DMS114 treated with DMSO at 0.1 percent for 48 hours (cell line): ENCODE data around the gene ZNF652.
A peak's percentile ranks its signal among the peaks of the same experiment; 100 is the strongest.
"Not testable (repeated sequence)": the region's sequence is repeated elsewhere in the genome, so short reads cannot be mapped to it uniquely, and the experiment has no call there.

Experiments used
- DNase-seq: peaks from one replicate; lab custom pipeline; 2025; ENCODE audit not compliant: unreplicated experiment; lab: John Stamatoyannopoulos, UW

ZNF652 gene

DNA sequence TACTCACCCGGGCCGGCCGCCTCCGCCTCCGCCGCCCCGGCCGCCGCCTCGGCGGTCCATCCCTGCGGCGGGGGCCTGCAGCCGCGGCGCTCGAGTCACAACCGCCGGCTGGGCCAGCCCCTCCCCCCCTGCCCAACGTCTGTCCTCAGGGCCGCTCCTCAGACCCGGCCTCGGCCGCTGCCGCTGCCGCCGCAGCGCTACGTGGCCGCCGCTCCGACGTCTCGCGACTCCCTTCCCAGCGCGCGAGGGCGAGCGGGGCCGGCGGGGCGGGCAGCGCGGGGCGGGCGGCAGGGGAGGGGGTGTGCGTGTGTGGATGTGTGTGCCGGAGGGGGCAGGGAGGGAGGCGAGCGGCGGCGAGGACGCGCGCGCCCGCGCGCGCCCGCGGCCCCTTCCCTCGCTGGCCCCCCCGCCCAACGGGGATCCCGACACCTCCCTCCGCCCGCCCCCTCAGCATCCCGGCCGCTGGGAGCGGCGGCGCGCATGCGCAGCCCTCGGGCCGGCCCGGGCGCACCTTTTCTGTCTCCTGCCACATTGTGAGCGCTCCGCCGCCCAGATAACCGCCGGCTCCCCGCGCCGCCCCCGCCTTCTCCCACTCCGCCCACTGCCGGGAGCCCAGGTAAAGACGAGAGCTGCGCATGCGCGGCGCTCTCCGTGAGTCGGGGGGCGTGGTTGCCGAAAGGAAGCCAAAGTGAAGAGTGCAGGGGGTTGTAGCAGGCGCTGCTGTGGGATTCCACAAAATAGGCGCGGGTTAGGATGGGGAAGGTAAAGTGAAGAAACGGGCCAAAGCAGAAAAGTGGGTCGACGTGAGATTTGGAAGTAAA is at the start of gene ZNF652:
ZNF652 (minus strand) TSS at position 349 of the 821 bp plus-strand sequence. CDS start 44,525 bp downstream, outside the sequence.
- peak; percentile 63 for DNase-seq

DNA sequence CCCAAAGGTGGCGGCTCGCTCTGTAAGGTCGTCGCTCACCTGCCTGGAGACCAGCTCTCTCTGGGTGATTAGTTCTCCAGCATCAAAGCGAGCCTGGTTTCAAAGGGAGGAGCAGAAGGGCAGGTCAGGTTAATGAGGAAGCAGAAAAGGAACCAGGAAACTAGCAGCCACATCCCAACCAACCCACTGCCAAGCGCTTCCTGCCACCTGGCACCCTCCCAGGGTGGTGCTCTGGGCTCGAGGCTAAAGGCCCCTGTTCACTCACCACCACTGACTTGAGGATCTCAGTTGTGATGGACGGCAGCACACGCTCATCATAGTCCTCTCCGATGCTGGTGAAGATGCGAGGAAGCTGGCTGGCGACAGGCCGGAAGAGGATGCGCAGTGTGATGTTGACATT is 47.0 kb upstream of the ZNF652 start:
- no peak for DNase-seq

DNA sequence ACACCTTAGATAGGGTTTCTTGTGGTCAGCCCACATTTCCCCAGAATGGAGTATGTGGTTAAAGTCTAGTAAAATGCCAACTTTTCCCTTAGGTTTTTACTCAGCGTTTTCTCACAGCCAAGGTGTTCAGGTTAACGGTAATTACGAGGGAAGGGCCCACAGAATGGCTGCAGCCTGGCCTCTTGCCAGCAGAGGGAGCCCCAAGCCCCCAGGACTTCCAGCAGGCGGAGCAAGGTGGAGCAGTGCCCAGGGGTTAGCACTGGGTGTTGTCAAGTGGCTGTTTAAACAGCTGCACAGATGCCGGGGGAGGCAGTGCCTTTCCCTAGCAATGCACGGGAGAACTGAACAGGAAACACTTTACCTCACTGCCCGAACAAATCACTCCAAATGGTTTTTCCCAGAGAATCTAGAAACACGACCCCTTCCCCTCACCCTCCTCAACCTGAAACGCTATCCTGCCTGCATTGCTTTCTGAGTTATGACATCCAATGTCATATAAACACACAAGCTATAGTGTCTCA is 46.0 kb upstream of the ZNF652 start:
- DNase-seq, result peak; percentile 42

DNA sequence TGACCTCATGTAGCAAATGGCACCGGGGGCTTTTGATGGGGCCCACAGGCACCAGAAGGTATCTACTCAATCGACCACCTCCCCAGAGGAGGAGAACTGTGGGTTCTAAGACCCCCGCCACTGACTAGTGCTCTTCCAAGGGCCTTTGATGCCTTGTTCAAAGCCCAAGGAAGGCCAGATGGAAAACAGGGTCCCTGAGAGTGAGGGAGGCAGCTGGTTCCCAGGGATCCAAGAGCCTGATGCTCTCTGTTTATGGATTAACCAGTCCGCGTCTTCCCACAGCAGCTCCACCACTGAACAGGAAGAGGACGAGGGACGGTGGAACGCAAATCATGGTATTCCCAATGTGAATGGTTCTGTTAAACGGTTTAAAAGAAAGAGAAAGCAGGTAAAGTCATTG is 45.0 kb upstream of the ZNF652 start:
- no peak for DNase-seq

DNA sequence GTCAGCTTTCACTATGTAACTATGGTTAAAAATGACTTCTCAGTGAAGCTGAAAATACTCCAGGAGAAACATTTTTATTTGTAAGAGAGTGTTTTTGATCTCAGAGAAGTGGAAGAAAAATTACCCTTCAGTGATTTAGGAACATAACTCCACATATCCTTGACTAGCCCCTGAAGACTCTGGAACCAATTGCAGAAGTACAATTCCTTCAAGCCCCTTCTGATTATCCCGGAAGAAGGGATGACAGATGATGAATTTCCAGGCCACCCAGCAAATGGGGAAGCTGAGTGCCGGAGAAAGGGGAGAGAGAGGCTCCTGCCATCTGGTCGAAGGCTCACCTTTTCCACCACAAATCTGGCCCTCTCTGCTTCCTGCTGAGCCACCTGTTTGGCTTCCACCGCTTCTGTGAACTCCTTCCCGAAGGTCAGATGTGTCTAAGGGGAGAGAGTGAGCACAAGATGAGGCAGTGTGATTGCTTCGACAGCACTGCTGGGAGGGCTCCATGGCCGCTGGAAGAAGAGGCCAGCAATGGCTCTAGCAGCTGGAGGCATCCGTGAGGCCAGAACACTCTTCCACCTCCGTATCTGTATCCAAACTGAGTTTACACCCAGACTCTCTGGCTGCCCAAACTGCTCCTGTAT is 44.5 kb upstream of the ZNF652 start:
- DNase-seq, result no peak

DNA sequence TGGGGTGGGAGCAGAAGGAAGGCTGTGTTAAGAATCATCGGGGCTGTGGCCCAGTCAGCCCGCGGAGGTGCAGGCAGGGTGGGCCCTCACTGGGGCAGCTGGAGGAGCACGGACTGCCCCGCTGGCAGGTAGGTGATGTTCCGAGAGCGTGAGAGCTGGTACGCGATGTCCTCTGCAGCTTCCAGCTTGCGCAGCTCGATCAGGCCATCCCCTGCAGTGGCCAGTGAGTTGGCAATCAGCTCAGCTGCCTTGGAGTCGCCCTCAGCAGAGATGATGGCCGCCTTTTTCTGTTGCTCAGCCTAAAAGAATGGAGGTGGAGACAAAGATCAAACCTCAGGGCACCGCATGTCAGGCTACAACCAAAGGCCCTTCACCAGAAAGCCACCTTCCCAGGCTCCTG is 42.9 kb upstream of the ZNF652 start:
- no peak for DNase-seq

DNA sequence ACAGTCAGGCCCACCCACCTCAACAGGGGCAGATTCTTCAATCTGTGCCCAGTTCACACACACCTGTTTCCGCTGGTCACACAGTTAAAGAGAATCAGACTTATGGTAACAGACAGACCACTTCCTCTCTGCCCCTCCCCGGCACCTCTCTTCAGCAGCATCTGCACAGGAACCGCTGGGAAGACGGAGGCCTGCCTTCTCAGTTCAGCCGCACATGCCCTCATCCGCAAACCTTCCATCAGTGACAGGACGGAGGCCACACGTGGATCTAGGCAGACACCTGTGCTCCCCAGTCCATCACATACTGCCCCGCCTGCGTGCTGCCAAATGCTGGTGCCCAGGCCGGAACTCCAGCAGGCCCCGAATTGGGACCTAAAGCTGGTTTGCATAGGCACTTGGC is 42.3 kb upstream of the ZNF652 start:
- no peak for DNase-seq

DNA sequence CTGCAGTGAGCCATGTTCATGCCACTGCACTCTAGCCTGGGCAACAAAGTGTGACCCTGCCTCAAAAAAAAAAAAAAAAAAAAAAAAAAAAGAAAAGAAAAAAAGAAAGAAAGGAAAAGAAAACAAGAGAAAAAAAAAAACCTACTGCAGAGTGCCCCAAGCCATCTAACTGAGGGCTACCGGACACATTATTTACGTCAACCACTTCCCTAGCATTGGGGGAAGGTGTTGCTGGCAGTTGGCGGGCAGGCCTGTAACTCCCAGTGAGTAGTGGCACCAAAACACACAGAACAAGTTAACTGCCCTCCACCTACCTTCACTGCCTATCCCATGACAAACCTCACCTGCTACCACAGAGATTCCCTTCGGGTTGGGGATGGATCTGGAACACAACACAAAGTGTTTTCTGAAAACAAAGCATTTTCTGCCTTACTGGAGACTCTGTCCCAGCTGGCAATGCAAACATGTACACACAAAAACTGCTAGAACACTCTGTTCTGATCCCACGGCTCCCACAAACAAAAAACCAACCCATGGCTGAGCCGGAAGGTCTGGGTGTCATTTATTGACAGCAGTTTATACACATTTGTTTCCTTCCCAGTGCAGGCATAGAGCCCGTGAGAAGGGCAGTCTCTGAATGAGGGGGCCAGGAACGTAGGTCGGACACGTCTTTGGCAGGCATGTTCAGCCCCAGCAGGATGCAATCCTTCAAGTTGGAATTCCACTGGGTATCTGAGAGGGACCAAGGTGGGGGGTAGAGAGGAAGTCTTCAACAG is 41.7 kb upstream of the ZNF652 start:
- no peak for DNase-seq

DNA sequence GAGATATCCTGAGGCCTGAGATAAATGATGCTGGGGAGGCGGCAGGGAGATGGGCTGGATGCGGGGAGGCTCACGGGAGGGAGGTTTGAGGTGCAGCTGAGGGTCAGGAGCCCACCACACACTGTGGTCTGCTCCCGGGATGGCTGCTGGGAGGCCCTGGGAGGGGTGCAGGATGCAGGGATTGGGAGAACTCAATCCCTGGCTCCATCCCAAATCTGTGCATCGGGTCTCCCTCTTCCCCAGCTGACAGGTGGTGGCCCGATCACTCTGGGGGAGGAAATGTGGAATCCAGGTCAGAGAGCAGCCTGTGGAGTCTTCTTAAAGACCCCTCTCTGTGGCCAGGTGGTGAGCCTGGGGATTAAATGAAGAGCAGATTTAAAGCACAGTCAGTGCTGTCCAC is 40.7 kb upstream of the ZNF652 start:
- DNase-seq, result no peak

DNA sequence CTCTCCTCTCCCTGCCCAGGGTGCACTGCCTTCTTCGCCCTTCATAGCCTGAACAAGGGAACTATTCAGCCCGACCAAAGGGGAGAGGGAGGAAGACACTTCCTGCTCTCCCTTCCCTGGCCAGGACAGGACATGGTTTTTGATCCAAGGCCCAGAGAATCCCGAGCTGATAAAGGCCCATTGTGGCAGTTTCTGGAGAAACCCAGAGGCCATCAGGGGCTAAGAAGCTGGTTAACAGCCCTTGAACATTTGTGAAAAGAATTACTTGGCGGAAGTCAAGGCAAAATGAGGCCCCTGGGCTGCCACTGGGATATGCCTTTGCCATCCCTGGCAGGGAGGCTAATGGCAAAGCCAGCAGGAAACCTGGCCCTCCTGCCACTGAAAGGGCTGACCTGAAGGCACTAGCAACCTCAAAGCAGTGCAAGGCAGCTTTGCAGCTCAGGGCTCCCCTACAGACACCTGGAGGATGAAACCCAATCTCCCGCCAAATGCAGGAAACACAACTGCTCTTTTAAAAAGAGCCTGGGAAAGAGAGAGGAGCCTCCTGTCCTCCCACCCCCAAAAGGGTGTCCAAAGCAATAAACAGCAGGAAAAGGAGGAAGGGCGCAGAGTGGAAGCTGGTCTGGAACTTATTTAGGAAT is 40.0 kb upstream of the ZNF652 start:
- no peak for DNase-seq

DNA sequence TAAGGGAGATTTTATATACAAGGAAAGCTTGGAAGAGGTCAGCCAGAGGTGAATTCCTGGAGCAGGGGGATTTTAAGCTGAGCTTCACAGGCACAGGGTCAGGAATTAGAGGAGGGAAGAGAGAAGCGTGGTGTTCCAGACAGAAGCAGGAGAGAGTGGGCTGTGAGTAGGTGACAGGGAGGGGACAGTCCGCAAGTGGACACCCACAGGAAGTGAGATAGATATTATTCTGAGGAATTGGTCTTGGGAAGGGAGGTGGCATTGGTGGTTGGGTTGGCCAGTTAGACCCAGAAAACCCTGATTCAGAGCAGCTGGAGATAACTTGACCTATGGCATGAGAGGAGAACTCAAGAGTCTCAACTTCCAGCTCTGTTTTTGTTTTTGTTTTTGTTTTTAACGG is 37.9 kb upstream of the ZNF652 start:
- no peak for DNase-seq

DNA sequence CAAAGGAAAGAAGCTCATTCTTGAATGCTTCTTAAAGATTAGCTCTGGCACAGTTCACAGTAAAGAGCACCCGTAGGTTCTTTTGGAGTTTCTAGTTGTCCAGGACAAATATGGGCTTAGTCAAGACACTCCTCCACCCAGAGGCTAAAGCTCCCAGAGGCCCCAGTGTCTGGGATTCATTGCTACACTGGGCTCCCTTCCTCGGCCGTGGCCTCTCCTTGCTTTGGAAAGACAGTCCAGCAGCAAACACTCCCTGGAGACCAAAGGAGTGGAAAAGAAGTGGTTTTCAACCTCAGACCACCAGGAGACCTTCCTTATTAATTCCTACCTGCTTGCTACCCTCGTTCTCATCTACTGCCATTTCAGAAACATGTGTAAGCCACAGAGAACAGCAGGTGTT is 35.5 kb upstream of the ZNF652 start:
- DNase-seq, result no peak

DNA sequence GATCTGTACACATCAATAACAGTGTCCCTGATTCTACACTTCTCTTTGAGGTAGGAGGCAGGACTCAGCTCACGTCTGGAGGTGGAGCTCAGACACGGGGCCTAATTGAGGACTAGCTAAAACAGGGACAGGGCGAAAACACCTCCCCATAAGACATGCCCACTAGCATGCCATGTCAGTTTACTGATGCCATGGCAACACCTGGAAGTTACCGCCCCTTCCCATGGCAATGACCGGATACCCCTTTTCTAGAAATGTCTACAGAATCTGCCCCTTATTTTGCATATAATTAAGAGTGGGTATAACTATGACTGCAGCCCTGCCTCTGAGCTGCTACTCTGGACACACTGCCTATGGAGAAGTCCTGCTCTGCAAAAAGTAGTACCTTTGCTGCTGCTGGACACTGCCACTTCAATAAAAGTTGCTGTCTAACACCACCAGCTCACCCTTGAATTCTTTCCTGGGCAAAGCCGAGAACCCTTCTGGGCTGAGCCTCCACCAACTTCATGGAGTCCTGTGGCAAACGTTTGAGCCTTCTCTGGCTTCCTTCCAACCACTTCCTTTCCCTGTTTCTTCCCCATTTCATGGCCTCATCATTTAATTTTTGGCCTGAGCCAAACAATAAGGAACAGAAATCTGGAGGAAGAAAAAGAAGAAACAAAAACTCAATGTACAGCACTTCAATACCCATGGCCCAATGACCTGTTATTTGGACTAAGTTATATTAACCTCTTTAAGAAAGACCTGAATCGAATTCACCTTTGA is 31.6 kb upstream of the ZNF652 start:
- DNase-seq, result no peak

DNA sequence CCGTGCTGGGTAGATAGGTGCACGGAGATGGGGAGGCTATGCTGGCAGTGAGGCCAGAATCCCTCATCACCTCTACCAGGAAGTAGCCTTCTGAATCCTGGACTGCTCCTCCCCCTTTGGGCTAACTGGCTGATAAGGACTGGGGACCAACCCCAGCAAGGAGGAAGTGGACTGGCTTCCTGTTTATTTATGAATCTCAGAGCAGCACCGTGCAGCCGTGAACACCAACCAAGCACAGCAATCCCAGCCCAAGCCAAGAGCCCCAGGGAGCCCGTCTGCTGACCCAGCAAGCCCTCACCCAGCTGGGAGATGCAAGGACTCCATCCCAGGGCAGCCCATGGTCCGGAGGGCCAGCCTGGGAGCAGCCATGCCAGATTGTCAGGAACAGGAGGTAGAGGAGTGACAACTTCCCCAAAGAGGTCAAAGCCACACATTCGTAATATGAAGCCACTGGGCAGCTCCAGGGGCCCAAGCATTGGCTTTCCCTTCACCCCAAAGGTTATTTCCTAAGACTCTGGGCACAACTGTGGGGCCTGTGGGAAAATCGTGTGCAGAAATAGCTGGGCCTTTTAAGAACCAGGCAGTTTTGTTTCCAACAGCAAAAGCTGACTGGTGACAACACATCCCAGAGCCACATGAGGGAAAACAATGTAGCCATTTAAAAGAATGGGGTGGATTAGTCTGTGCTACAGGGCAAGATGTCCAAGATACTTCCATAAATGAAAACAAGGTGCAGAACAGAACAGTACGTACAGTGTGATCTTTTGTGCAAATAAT is 28.7 kb upstream of the ZNF652 start:
- DNase-seq, result no peak

DNA sequence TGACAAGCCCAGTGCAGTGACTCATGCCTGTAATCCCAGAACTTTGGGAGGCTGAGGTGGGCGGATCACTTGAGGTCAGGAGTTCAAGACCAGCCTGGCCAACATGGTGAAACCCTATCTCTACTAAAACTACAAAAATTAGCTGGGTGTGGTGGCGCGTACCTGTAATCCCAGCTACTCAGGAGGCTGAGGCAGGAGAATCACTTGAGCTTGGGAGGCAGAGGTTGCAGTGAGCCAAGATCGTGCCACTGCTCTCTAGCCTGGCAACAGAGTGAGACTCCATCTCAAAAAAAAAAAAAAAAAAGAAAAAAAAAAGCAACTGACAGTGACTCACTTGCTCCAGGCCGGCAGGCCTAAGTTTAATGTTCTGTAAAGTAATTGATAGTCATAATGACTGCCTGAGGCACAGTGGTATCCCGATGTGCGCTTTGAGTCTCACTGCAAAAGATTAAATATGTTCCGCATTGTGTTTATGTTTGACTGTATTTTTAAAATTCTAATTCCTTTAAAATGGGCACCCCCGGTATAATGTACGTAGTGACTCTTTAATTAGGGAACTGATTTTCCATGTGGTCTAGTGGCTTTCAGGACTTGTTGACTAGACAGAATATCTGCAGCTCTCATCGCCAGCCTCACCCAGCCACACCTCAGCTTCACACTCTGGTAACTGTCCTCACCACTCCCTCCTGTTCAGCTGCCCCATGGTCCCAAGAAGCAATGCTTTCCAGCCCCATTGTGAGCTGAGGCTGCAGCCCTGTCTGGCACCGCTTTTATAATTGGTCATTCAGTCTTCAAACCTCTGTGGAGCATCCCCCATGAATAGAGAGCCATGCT is 27.7 kb upstream of the ZNF652 start:
- not testable (repeated sequence) for DNase-seq

DNA sequence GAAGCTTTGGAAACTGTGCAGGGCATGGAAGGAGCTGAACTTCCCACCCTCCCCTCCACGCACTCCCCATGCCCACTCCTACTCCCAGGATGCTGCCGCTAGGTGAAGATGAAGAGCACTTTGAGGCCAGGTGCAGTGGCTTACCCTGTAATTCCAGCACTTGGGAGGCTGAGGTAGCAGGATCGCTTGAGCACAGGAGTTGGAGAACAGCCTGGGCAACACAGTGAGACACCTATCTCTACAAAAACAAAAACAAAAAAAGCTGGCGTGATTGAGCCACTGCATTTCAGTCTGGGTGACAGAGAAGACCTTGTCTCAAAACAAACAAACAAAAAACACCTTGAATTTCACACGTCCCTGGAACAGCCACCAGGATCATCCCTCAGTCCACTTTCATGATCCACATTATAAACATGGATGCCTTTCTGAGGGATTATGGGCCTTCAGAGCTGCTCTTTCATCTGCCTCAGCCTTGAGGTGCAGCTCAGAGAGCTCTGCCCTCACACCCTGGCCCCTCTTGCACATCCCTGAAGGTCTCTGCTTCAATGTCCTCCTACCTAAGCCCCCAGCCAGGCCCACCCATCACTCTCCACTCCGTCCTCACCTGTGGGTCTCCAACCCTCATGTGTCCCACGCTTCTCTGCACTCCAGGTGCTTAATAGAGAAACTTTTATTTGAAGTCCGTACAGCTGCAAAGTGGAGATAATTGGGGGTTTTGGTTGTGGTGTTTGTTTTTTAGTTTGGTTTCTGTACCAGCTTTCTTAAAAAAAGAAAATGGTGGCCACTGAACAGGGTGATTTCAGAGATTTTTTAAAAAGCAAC is 26.9 kb upstream of the ZNF652 start:
- no peak for DNase-seq

DNA sequence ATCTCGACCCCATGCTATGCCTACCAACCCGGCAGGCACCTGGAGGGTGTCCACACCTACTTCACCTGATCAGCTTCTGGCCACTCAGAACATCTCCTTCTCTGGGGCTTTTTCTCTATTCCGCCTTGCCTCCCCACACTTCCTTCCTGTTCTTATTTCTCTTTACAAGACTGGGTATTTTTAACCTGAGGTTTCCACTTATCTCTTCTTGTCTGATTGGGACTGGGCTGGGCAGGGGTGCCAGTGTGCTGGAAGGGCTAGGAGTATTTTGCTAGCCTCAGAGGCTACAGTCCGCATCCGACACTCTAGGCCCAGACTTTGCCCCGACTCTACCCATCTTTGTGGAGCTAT is 26.2 kb upstream of the ZNF652 start:
- no peak for DNase-seq
